HUES64 (cell line): ENCODE measurements around the gene RAD51.

ENCODE experiments used
- H3K27ac ChIP-seq: 2 replicates; pipeline ENCODE4 v1.7.0; 2013; ENCODE audit warnings: low read depth, low read length, inconsistent platforms
- H3K27me3 ChIP-seq: 2 replicates; pipeline ENCODE4 v1.6.1; 2013; ENCODE audit warnings: mild to moderate bottlenecking, low read length; ENCODE audit not compliant: insufficient read depth
- H3K36me3 ChIP-seq: 2 replicates; pipeline ENCODE4 v1.6.1; 2013; ENCODE audit warnings: mild to moderate bottlenecking, low read length; ENCODE audit not compliant: insufficient read depth
- H3K4me1 ChIP-seq: 2 replicates; pipeline ENCODE4 v1.6.1; 2013; ENCODE audit warnings: mild to moderate bottlenecking, low read length, moderate library complexity; ENCODE audit not compliant: insufficient read depth
- H3K4me3 ChIP-seq: 2 replicates; pipeline ENCODE4 v1.5.1; 2013; ENCODE audit warnings: mild to moderate bottlenecking, low read length, moderate library complexity
- H3K9ac ChIP-seq: 2 replicates; pipeline ENCODE4 v1.6.1; 2013; ENCODE audit warnings: mild to moderate bottlenecking, low read depth, low read length
- H3K9me3 ChIP-seq: 2 replicates; pipeline ENCODE4 v1.6.1; 2013; ENCODE audit warnings: low read depth, low read length; ENCODE audit not compliant: insufficient read depth
- WGBS: fragments of 150-250, 120-280 bp; methylation state at CpG from one replicate; pipeline ENCODE4 v1.1.7; 2013; ENCODE audit warnings: missing lambda C conversion rate; 5-methylcytosine and 5-hydroxymethylcytosine counted together

Gene RAD51

DNA sequence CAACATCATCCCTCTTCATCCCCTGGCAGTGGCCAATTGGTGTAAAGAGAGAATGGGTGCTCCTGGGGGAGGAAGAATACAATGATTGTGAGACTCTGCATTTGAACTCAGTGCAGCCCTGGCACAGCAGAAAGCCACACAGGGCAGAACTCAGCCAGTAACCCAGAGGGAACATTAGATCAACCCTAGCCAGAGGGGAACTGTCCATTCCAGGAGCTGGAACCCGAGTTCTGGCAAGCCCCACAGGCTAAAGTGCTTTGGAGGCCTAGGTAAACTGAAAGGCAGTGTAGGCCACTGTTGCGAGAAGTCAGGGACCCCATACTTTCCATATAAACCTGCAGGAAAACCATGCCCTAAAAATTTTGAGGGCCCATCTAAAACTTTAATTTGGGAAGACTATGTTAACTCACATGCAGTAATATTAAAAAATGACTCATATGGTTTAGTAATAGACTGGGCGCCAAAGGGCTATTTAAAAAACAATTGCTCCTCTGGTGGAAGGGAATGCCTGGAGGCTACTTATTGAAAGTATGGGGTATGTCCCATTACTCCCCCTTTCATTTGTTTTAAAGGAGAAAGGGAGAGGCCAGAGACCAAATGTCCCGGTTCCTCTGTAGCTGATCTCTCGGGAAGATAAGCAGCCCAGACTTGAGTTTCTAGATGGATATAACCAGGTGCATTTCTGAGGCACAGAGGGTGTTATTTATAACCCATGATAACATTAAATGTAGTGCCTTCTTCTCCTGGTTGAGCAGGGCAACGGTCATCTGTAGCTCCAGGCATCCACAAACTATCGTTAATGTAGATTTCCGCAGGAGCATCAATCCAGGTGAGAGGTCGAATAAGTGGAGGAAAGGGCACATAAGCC lies 5.8 kb upstream of the RAD51 start:
- H3K9me3 ChIP-seq, result no peaks in the 10 kb centered on the region
- no peak overlapping the region for H3K4me3 ChIP-seq
- H3K27me3 ChIP-seq, result no peaks in the 10 kb centered on the region
- H3K27ac ChIP-seq, result no peak overlapping the region
- no peaks in the 10 kb centered on the region for H3K36me3 ChIP-seq
- 0 out of 2 replicates have a peak, but pooled peaks cover 2% of the 10 kb centered on the region for H3K4me1 ChIP-seq
- H3K9ac ChIP-seq, result no peak overlapping the region
- 90% methylated on average over 8 of the region's 9 CpGs for WGBS

DNA sequence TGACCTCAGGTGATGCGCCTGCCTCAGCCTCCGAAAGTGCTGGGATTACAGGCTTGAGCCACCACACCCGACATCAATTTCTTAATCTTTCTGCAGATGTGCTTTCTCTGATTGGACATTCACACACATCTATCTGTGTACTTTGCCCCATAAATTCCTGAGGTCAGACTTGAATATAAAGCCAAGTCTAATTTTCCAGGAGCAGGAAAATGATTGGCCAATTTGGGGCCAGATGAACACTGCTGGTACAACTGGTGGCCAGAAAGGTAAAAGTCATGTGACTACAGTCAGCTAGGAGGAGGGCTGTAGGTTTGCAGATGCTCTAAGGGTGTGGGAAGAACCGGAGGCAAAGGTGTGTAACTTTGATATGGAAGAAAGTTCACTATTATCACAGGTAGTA lies 3.2 kb upstream of the RAD51 start:
- Histone ChIP-seq H3K9me3 (no peaks in the 10 kb centered on the region), H3K27ac (no peak overlapping the region), H3K4me1 (0 out of 2 replicates have a peak, but pooled peaks cover 2% of the 10 kb centered on the region), H3K27me3 (no peaks in the 10 kb centered on the region), H3K36me3 (no peaks in the 10 kb centered on the region), H3K4me3 (no peak overlapping the region), H3K9ac (no peak overlapping the region)
- WGBS, result 97% methylated on average over 3 of the region's 4 CpGs

DNA sequence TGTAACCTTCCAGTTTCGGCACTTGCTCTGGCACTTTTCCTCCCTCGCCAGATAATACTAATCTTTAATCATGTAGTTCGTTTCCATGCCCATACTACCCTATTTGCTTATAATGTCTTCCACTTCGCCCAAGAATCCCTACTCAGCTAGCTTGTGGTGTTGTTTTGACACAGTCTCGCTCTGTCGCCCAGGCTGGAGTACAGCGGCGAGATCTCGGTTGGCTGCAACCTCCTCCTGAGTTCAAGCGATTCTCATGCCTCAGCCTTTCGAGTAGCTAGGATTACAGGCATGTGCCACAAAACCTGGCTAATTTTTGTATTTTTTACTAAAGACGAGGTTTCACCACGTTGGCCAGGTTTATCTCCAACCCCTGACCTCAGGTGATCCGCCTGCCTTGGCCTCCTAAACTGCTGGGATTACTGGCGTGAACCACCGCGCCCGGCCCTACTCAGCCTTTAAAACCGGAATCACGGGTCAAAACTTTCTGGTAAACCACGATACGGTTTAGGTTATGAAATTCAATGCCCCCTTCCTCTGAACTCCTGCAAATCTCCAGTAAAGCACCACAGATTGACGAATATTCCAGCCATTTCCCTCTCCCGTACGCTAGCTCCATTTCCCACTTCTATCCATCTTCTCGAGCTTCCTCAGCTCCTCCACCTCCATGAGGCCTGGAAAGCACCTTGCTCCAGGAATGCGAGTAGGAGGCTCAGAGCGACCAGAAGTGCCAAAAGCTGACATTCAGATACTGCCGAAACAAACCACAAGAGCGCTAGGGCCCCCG lies 878 bp upstream of the RAD51 start:
- Histone ChIP-seq H3K9me3 (no peaks in the 10 kb centered on the region), H3K9ac (peak overlapping the region; percentile 98), H3K27me3 (no peaks in the 10 kb centered on the region), H3K36me3 (peaks cover 13% of the 10 kb centered on the region), H3K4me3 (peak overlapping the region; percentile 99), H3K4me1 (0 out of 2 replicates have a peak, but pooled peaks cover 2% of the 10 kb centered on the region), H3K27ac (peak overlapping the region; percentile 100)
- 36% methylated on average over 31 of the region's 31 CpGs for WGBS

DNA sequence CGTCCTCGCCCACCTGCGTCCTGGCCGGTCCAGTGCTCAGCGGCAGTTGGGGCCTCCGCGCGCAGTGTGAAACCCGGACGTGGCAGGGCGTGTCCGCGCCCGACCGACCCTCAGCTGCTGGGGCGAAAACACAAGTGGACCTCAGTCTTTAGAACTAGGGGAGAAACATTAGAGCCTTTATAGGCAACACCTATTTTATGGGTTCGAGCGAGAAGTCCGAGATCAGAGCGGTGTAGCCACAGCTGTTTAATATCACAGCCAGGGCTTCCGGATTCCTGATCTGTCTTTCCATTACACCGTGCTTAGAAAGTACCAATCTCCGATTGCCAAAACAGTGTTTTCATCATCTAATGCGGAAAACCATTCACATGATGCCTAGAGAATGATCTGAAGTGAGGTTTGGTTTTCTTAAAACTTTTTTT lies 506 bp downstream of the RAD51 start:
- peaks cover 26% of the 10 kb centered on the region for H3K36me3 ChIP-seq
- peak overlapping the region; percentile 98 for H3K9ac ChIP-seq
- H3K4me1 ChIP-seq, result 0 out of 2 replicates have a peak, but pooled peaks cover 2% of the 10 kb centered on the region
- H3K4me3 ChIP-seq, result peak overlapping the region; percentile 99
- WGBS, result under 1% methylated on average over 24 of the region's 24 CpGs
- H3K27me3 ChIP-seq, result no peaks in the 10 kb centered on the region
- H3K27ac ChIP-seq, result peak overlapping the region; percentile 100
- no peaks in the 10 kb centered on the region for H3K9me3 ChIP-seq

DNA sequence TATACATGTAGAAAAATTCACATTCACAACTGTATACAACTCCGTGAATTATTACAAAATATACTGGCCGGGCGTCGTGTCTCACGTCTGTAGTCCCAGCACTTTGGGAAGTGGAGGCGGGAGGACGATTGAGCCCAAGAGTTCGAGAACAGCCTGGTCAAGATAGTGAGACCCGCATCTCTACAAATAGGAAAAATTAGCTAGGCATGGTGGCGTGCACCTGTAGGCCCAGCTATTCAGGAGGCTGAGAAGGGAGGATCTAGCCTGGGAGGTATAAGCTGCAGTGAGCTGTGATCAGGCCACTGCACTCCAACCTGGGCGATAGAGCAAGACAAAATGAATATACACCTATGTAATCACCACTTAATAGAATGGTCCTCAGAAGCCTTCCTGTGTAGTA lies 1.3 kb downstream of the RAD51 start:
- 88% methylated on average over 10 of the region's 11 CpGs for WGBS
- Histone ChIP-seq H3K9me3 (no peaks in the 10 kb centered on the region), H3K9ac (peak overlapping the region; percentile 98; the same call in 1 of the 2 replicates), H3K4me3 (peak overlapping the region; percentile 99), H3K27ac (no peak overlapping the region), H3K4me1 (0 out of 2 replicates have a peak, but pooled peaks cover 2% of the 10 kb centered on the region), H3K36me3 (peaks cover 34% of the 10 kb centered on the region), H3K27me3 (no peaks in the 10 kb centered on the region)

DNA sequence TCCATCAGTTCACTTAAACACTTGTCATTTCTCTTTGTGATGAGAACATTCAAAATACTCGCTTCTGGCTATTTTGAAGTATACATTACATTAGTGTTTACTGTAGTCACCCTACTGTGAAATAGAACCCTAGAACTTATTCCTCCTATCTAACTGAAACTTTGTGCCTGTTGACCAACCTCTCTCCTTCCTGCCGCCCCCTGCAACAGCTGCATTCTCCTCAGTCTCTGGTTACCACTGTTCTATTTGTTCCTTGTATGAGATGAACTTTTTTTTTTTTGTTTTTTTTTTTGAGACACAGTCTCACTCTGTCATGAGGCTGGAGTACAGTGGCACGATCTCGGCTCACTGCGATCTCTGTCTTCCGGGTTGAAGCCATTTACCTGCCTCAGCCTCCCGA lies 2.9 kb downstream of the RAD51 start:
- no peaks in the 10 kb centered on the region for H3K9me3 ChIP-seq
- 0 out of 2 replicates have a peak, but pooled peaks cover 2% of the 10 kb centered on the region for H3K4me1 ChIP-seq
- peaks cover 50% of the 10 kb centered on the region for H3K36me3 ChIP-seq
- no peak overlapping the region for H3K4me3 ChIP-seq
- no peak overlapping the region for H3K9ac ChIP-seq
- WGBS, result 94% methylated on average over 7 of the region's 7 CpGs
- H3K27ac ChIP-seq, result no peak overlapping the region
- H3K27me3 ChIP-seq, result no peaks in the 10 kb centered on the region

DNA sequence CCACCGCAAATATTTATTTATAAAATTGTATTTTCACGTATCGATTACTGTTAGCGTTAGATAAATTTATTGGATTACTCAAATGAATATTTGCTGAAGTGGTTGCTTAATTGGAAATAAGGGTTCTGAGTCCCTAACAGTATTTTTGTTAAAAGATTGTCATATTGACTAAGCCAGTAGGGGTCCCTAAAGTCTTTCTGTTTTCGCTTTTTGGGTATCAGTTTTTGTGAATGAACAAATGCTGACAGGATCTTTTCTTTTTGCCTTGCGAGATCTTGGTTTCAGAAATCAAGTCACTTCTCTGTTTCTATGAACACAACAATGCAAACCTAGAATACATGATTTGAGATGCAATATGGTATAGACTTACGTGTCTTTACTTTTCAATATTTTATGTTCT lies 7.1 kb downstream of the RAD51 start:
- H3K9me3 ChIP-seq, result no peaks in the 10 kb centered on the region
- H3K4me3 ChIP-seq, result no peak overlapping the region
- no peak overlapping the region for H3K9ac ChIP-seq
- no peaks in the 10 kb centered on the region for H3K27me3 ChIP-seq
- WGBS, result 95% methylated on average over 7 of the region's 7 CpGs
- peaks cover 87% of the 10 kb centered on the region for H3K36me3 ChIP-seq
- H3K27ac ChIP-seq, result no peak overlapping the region
- H3K4me1 ChIP-seq, result no peaks in the 10 kb centered on the region

DNA sequence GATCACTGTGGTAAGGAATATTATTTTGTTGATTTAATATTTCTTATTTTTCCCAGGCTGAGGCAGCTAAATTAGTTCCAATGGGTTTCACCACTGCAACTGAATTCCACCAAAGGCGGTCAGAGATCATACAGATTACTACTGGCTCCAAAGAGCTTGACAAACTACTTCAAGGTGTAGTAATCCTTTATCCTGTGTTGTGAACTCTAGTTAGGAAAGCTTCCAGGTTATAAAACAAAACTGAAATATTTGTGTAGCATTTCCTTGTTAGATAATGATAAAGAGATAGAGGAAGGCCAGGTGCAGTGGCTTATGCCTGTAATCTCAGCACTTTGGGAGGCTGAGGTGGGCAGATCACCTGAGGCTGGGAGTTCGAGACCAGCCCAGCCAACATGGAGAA lies 11.1 kb downstream of the RAD51 start:
- WGBS, result 96% methylated on average over 2 of the region's 2 CpGs

DNA sequence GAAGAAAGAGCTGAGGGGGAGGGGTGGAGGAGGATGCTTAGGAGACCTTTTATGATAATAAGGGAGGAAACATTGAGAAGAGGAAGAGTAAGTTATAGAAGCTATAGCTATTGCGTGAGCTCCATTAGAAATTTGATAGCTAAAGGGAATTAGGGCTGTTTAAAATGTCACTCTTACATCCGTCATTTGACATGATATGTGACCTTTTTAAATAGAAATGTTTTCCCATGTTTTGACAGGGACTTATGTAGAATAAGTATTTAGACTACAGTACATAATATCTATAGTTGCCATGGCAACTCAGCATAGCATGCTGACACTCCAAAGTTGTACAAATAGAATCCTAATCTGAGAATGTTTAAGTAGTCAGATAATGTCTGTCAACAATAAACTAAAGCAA lies 19.2 kb downstream of the RAD51 start:
- no peak overlapping the region for H3K4me3 ChIP-seq
- H3K27me3 ChIP-seq, result no peaks in the 10 kb centered on the region
- no peak overlapping the region for H3K9ac ChIP-seq
- peaks cover 72% of the 10 kb centered on the region for H3K36me3 ChIP-seq
- H3K9me3 ChIP-seq, result no peaks in the 10 kb centered on the region
- H3K27ac ChIP-seq, result no peak overlapping the region
- 94% methylated on average over 2 of the region's 2 CpGs for WGBS
- H3K4me1 ChIP-seq, result no peaks in the 10 kb centered on the region

More for the DNA sequence above, 11.1 kb downstream of the RAD51 start:
- H3K9ac ChIP-seq, result no peak overlapping the region
- no peaks in the 10 kb centered on the region for H3K4me1 ChIP-seq
- H3K9me3 ChIP-seq, result no peaks in the 10 kb centered on the region
- peaks cover 87% of the 10 kb centered on the region for H3K36me3 ChIP-seq
- no peak overlapping the region for H3K4me3 ChIP-seq
- H3K27me3 ChIP-seq, result no peaks in the 10 kb centered on the region
- no peak overlapping the region for H3K27ac ChIP-seq

DNA sequence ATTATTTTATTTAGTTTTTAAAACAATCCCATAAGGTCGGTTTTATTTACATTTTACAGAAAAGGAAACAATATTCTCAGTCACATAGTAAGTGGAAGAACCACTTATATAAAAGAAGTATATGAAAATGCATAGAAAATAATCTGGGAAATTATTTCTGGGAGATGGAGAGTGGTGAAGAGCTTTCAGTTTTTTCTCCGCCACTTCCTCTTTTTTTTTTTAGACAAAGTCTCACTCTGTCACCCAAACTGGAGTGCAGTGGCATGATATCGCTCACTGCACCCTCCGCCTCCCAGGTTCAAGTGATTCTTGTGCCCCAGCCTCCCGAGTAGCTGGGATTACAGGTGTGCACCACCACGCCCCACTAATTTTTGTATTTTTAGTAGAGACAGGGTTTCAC lies 21.2 kb downstream of the RAD51 start:
- Histone ChIP-seq H3K36me3 (peaks cover 76% of the 10 kb centered on the region), H3K9ac (no peak overlapping the region), H3K4me1 (no peaks in the 10 kb centered on the region), H3K9me3 (no peaks in the 10 kb centered on the region), H3K27me3 (no peaks in the 10 kb centered on the region), H3K27ac (no peak overlapping the region), H3K4me3 (no peak overlapping the region)
- 93% methylated on average over 5 of the region's 6 CpGs for WGBS

DNA sequence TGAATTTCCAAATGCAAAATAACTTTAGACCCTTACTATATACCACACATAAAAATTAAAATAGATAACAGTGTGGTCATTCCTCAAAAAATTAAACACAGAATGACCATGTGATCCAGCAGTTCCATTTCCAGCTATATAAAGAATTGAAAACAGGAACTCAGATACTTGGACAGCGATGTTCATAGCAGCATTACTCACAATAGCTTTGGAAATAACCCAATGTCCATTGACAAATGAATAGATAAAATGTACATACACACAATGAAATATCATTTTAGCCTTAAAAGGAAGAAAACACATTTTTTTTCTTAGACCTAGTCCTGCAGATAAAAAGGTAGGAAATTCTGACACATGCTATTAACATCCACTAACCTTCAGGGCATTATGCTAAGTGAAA lies 26.7 kb downstream of the RAD51 start:
- no peak overlapping the region for H3K9ac ChIP-seq
- peaks cover 57% of the 10 kb centered on the region for H3K36me3 ChIP-seq
- H3K4me3 ChIP-seq, result no peak overlapping the region
- 100% methylated on average over 1 of the region's 1 CpG for WGBS
- no peaks in the 10 kb centered on the region for H3K27me3 ChIP-seq
- no peak overlapping the region for H3K27ac ChIP-seq
- H3K9me3 ChIP-seq, result no peaks in the 10 kb centered on the region
- H3K4me1 ChIP-seq, result no peaks in the 10 kb centered on the region
